SK-N-MC (cell line): ENCODE results near the gene RUFY2.

ENCODE experiments used
- FOXP2 ChIP-seq: optimal IDR thresholded peaks from 2 replicates; pipeline ENCODE3; 2011; ENCODE audit warnings: mild to moderate bottlenecking, moderate library complexity; ENCODE audit not compliant: insufficient read depth; ENCODE audit errors: extremely low read length, control extremely low read depth
- POLR2AphosphoS5 ChIP-seq: IDR thresholded peaks from 2 replicates; pipeline ENCODE4 v1.6.1; 2012; ENCODE audit warnings: mild to moderate bottlenecking, low read depth, low read length, borderline replicate concordance

- TF ChIP-seq FOXP2: no peak
- no peak for TF ChIP-seq POLR2AphosphoS5
Measured at GRCh38 chr10:68367121-68367520, 40.0 kb downstream of the RUFY2 start.
